ENCODE results near the gene FAP.

FAP gene

DNA sequence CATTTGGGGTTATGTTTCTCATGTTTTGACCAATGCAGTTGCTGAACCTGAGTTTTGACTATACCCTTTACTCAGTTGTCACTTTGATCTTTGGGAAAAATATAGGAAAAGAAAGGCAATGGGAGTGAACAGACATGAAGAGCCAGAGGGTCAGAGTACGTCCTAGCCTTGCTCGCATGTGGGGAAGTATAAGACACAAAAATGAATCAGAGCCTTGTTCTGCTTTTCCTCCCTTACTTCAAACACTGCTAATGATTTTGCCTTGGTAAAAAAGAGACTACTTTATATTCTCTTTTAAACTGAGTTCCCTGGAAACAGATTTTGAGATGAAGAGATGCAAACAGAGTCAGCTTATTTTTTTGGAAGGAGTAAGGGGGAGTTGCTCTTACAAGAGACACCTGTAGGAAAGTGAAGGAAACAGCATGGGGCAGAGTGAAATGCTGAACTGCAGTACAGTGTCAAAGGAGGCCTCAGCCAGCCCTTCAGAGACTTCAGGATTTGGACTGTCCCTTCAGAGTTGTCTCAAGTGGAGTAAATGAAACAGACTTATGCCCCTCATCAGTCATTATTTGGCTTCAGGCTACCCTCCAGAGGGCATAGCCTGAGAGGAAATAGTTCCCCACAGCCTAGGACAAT, 11.1 kb upstream of the FAP start:
- Histone ChIP-seq H3K27ac (ENCODE audit: extremely low read depth, low read depth, low read length) (no peak overlapping the region), H3K4me1 (ENCODE audit: control insufficient read depth, insufficient read depth, low read length) (no peaks in the 10 kb centered on the region), H3K36me3 (ENCODE audit: control insufficient read depth in 2 of 2, insufficient read depth in 1 of 2, low read length in 2 of 2) (no peaks in the 10 kb centered on the region), H3K9me3 (ENCODE audit: control insufficient read depth, insufficient read depth, low read depth, low read length) (no peaks in the 10 kb centered on the region), H3K4me3 (ENCODE audit: low read depth, low read length) (no peak overlapping the region)
- TF ChIP-seq RBAK (tag by site-specific recombination; IDR thresholded peaks at IDR 0.05) (no peak), ZFP69B (tag by site-specific recombination; IDR thresholded peaks at IDR 0.05) (no peak), ZNF660 (tag by site-specific recombination; IDR thresholded peaks at IDR 0.05) (no peak), ZSCAN18 (tag by site-specific recombination; IDR thresholded peaks at IDR 0.05) (no peak), MEIS1 (CRISPR knock-in tag; IDR thresholded peaks at IDR 0.05; ENCODE audit: borderline replicate concordance) (no peak), REST (tag by site-specific recombination; IDR thresholded peaks at IDR 0.05) (no peak), ZNF114 (tag by site-specific recombination; IDR thresholded peaks at IDR 0.05) (no peak), ZFP37 (tag by site-specific recombination; IDR thresholded peaks at IDR 0.05) (no peak), ZNF335 (tag by site-specific recombination; conservative IDR thresholded peaks at IDR 0.05) (no peak), ZNF202 (tag by site-specific recombination; IDR thresholded peaks at IDR 0.05; ENCODE audit: borderline replicate concordance) (no peak), ZNF394 (tag by site-specific recombination; IDR thresholded peaks at IDR 0.05; ENCODE audit: borderline replicate concordance) (no peak)
- ChIA-PET CTCF (no interaction called here), POLR2A (no interaction called here)

GRCh38 chr2:162253435-162253834, 10.2 kb upstream of the FAP start:
- CTCF ChIA-PET = interaction anchor here (1.0 kb wide), 1 partner anchor 33 kb away, joined by 3 read pairs; no protein-coding TSS in a partner anchor
- Histone ChIP-seq H3K36me3 (ENCODE audit: control insufficient read depth in 2 of 2, insufficient read depth in 1 of 2, low read length in 2 of 2) (no peaks in the 10 kb centered on the region), H3K9me3 (ENCODE audit: control insufficient read depth, insufficient read depth, low read depth, low read length) (no peaks in the 10 kb centered on the region), H3K4me3 (ENCODE audit: low read depth, low read length) (no peak overlapping the region), H3K27ac (ENCODE audit: extremely low read depth, low read depth, low read length) (no peak overlapping the region), H3K4me1 (ENCODE audit: control insufficient read depth, insufficient read depth, low read length) (no peaks in the 10 kb centered on the region)
- POLR2A ChIA-PET = no interaction called here
- TF ChIP-seq ZNF596 (tag by site-specific recombination; IDR thresholded peaks at IDR 0.05) (no peak), ZNF768 (tag by site-specific recombination; IDR thresholded peaks at IDR 0.05) (no peak), ZNF202 (tag by site-specific recombination; IDR thresholded peaks at IDR 0.05; ENCODE audit: borderline replicate concordance) (no peak), ZNF48 (tag by site-specific recombination; IDR thresholded peaks at IDR 0.05) (no peak), ZNF707 (tag by site-specific recombination; IDR thresholded peaks at IDR 0.05) (no peak), ZNF26 (tag by site-specific recombination; IDR thresholded peaks at IDR 0.05) (no peak), GLIS2 (tag by site-specific recombination; IDR thresholded peaks at IDR 0.05) (no peak), ZXDB (tag by site-specific recombination; IDR thresholded peaks at IDR 0.05) (no peak), ZNF274 (IDR thresholded peaks at IDR 0.05; ENCODE audit: low read length) (no peak), ZNF274 (tag by site-specific recombination; IDR thresholded peaks at IDR 0.05; ENCODE audit: borderline replicate concordance) (no peak), SCRT2 (tag by site-specific recombination; IDR thresholded peaks at IDR 0.05) (no peak), ZFP41 (tag by site-specific recombination; IDR thresholded peaks at IDR 0.05; ENCODE audit: borderline replicate concordance) (no peak)
- TF ChIP-seq, protein P1, sequence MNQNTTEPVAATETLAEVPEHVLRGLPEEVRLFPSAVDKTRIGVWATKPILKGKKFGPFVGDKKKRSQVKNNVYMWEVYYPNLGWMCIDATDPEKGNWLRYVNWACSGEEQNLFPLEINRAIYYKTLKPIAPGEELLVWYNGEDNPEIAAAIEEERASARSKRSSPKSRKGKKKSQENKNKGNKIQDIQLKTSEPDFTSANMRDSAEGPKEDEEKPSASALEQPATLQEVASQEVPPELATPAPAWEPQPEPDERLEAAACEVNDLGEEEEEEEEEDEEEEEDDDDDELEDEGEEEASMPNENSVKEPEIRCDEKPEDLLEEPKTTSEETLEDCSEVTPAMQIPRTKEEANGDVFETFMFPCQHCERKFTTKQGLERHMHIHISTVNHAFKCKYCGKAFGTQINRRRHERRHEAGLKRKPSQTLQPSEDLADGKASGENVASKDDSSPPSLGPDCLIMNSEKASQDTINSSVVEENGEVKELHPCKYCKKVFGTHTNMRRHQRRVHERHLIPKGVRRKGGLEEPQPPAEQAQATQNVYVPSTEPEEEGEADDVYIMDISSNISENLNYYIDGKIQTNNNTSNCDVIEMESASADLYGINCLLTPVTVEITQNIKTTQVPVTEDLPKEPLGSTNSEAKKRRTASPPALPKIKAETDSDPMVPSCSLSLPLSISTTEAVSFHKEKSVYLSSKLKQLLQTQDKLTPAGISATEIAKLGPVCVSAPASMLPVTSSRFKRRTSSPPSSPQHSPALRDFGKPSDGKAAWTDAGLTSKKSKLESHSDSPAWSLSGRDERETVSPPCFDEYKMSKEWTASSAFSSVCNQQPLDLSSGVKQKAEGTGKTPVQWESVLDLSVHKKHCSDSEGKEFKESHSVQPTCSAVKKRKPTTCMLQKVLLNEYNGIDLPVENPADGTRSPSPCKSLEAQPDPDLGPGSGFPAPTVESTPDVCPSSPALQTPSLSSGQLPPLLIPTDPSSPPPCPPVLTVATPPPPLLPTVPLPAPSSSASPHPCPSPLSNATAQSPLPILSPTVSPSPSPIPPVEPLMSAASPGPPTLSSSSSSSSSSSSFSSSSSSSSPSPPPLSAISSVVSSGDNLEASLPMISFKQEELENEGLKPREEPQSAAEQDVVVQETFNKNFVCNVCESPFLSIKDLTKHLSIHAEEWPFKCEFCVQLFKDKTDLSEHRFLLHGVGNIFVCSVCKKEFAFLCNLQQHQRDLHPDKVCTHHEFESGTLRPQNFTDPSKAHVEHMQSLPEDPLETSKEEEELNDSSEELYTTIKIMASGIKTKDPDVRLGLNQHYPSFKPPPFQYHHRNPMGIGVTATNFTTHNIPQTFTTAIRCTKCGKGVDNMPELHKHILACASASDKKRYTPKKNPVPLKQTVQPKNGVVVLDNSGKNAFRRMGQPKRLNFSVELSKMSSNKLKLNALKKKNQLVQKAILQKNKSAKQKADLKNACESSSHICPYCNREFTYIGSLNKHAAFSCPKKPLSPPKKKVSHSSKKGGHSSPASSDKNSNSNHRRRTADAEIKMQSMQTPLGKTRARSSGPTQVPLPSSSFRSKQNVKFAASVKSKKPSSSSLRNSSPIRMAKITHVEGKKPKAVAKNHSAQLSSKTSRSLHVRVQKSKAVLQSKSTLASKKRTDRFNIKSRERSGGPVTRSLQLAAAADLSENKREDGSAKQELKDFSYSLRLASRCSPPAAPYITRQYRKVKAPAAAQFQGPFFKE (tag by site-specific recombination; IDR thresholded peaks at IDR 0.05; ENCODE audit: borderline replicate concordance) = no peak

Data from HEK293 (cell line).